Uterus (tissue), 2 donors: ENCODE measurements around the gene GCSH.

Source experiments
- POLR2A ChIP-seq, 2 donors: fragments of 450-650 bp; IDR thresholded peaks; one replicate each; pipeline ENCODE4 v1.6.1; 2016; ENCODE audit warnings: antibody characterized with exemption in 2 of 2, mild to moderate bottlenecking in 1 of 2, moderate library complexity in 1 of 2
- TF ChIP-seq, protein P1 (sequence below), 4 experiments: fragments of 200-600 bp in 2 of 4; fragments of 450-650 bp in 2 of 4; sonication (generic) in 2 of 4; IDR thresholded peaks; one replicate each; pipeline ENCODE4 v1.5.1; 2016 to 2019; ENCODE audit warnings: antibody characterized with exemption in 4 of 4, mild to moderate bottlenecking in 2 of 4, moderate library complexity in 1 of 4

GRCh38 chr16:81088836-81089235 is 7.4 kb downstream of the GCSH start:
- TF ChIP-seq, protein P1, sequence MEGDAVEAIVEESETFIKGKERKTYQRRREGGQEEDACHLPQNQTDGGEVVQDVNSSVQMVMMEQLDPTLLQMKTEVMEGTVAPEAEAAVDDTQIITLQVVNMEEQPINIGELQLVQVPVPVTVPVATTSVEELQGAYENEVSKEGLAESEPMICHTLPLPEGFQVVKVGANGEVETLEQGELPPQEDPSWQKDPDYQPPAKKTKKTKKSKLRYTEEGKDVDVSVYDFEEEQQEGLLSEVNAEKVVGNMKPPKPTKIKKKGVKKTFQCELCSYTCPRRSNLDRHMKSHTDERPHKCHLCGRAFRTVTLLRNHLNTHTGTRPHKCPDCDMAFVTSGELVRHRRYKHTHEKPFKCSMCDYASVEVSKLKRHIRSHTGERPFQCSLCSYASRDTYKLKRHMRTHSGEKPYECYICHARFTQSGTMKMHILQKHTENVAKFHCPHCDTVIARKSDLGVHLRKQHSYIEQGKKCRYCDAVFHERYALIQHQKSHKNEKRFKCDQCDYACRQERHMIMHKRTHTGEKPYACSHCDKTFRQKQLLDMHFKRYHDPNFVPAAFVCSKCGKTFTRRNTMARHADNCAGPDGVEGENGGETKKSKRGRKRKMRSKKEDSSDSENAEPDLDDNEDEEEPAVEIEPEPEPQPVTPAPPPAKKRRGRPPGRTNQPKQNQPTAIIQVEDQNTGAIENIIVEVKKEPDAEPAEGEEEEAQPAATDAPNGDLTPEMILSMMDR (IDR thresholded peaks at IDR 0.05) = no peak
- TF ChIP-seq POLR2A (IDR thresholded peaks at IDR 0.05) = no peak
